HepG2 (cell line): ENCODE results near the gene CCDC170. TPM values are rescaled to one million over a fixed set of nuclear protein-coding genes. Genes with fewer than 3 reads are reported as not detected.

Experiments used
- CHCHD3 ChIP-seq: sonication (generic); formaldehyde crosslinking; IDR thresholded peaks from 2 replicates; pipeline ENCODE4 v1.8.0; 2022; ENCODE audit warnings: mild to moderate bottlenecking, missing genetic modification reagents, moderate library complexity
- DZIP1 ChIP-seq: sonication (generic); formaldehyde crosslinking; IDR thresholded peaks from 2 replicates; pipeline ENCODE4 v1.5.0; 2020; ENCODE audit warnings: mild to moderate bottlenecking, missing genetic modification reagents
- EHMT2 ChIP-seq: fragments of 200-600 bp; sonication (generic); IDR thresholded peaks from 2 replicates; pipeline ENCODE4 v1.7.0; 2017; ENCODE audit warnings: antibody characterized with exemption, low read depth, low read length, borderline replicate concordance
- KLF15 ChIP-seq: sonication (generic); formaldehyde crosslinking; IDR thresholded peaks from 2 replicates; pipeline ENCODE4 v1.8.1; 2023; ENCODE audit warnings: borderline replicate concordance, mild to moderate bottlenecking, inconsistent platforms, missing genetic modification reagents, mixed read lengths
- KMT2A ChIP-seq: sonication (generic); formaldehyde crosslinking; IDR thresholded peaks from 2 replicates; pipeline ENCODE4 v1.4.0; 2020; ENCODE audit warnings: missing genetic modification reagents
- PATZ1 ChIP-seq: sonication (generic); formaldehyde crosslinking; IDR thresholded peaks from 2 replicates; pipeline ENCODE4 v1.4.0; 2020; ENCODE audit warnings: missing genetic modification reagents
- PLRG1 ChIP-seq: fragments of 450-650 bp; conservative IDR thresholded peaks from 2 replicates; pipeline ENCODE4 v1.6.1; 2016
- RBM39 ChIP-seq: fragments of 200-400 bp; formaldehyde crosslinking; IDR thresholded peaks from one replicate; pipeline ENCODE4 v1.6.1; 2018; ENCODE audit warnings: antibody characterized with exemption, mild to moderate bottlenecking, low read depth, low read length; ENCODE audit not compliant: poor library complexity, severe bottlenecking
- REXO4 ChIP-seq: sonication (generic); formaldehyde crosslinking; IDR thresholded peaks from 2 replicates; pipeline ENCODE4 v1.8.0; 2022; ENCODE audit warnings: missing genetic modification reagents, mild to moderate bottlenecking, borderline replicate concordance
- RFX3 ChIP-seq: IDR thresholded peaks from 2 replicates; pipeline ENCODE4 v1.6.1; 2016; ENCODE audit warnings: missing biosample characterization, missing genetic modification reagents
- RXRB ChIP-seq: IDR thresholded peaks from 2 replicates; pipeline ENCODE4 v1.6.1; 2016; ENCODE audit warnings: borderline replicate concordance, missing genetic modification reagents, missing compliant biosample characterization
- STAT5B ChIP-seq: sonication (generic); formaldehyde crosslinking; IDR thresholded peaks from 2 replicates; pipeline ENCODE4 v1.4.0; 2020; ENCODE audit warnings: missing genetic modification reagents
- WIZ ChIP-seq: sonication (generic); formaldehyde crosslinking; IDR thresholded peaks from 2 replicates; pipeline ENCODE4 v1.5.1; 2020; ENCODE audit warnings: mild to moderate bottlenecking, missing genetic modification reagents
- ZFP62 ChIP-seq: sonication (generic); formaldehyde crosslinking; IDR thresholded peaks from 2 replicates; pipeline ENCODE4 v1.4.0; 2020; ENCODE audit warnings: missing genetic modification reagents
- ZFP90 ChIP-seq: sonication (generic); formaldehyde crosslinking; IDR thresholded peaks from 2 replicates; pipeline ENCODE4 v1.8.0; 2022; ENCODE audit warnings: missing genetic modification reagents, mild to moderate bottlenecking, inconsistent platforms, borderline replicate concordance
- ZNF224 ChIP-seq: sonication (generic); formaldehyde crosslinking; IDR thresholded peaks from 2 replicates; pipeline ENCODE4 v1.5.0; 2020; ENCODE audit warnings: mild to moderate bottlenecking, missing genetic modification reagents
- ZNF253 ChIP-seq: sonication (generic); formaldehyde crosslinking; IDR thresholded peaks from 2 replicates; pipeline ENCODE4 v1.8.0; 2022; ENCODE audit warnings: mild to moderate bottlenecking, missing genetic modification reagents, borderline replicate concordance
- ZNF276 ChIP-seq: sonication (generic); formaldehyde crosslinking; IDR thresholded peaks from 2 replicates; pipeline ENCODE4 v1.4.0; 2020; ENCODE audit warnings: mild to moderate bottlenecking, low read depth, missing genetic modification reagents
- ZNF326 ChIP-seq: sonication (generic); formaldehyde crosslinking; IDR thresholded peaks from 2 replicates; pipeline ENCODE4 v1.4.0; 2020; ENCODE audit warnings: missing genetic modification reagents, borderline replicate concordance
- ZNF350 ChIP-seq: sonication (generic); formaldehyde crosslinking; IDR thresholded peaks from 2 replicates; pipeline ENCODE4 v1.4.0; 2020; ENCODE audit warnings: mild to moderate bottlenecking, low read depth, missing genetic modification reagents, borderline replicate concordance
- ZNF512 ChIP-seq: sonication (generic); formaldehyde crosslinking; IDR thresholded peaks from 2 replicates; pipeline ENCODE4 v1.4.0; 2020; ENCODE audit warnings: mild to moderate bottlenecking, missing genetic modification reagents
- ZNF644 ChIP-seq: IDR thresholded peaks from 2 replicates; pipeline ENCODE4 v1.6.1; 2016; ENCODE audit warnings: low read depth
- ZNF652 ChIP-seq: IDR thresholded peaks from 2 replicates; pipeline ENCODE4 v1.6.1; 2016; ENCODE audit warnings: low read depth, borderline replicate concordance
- ZNF83 ChIP-seq: sonication (generic); formaldehyde crosslinking; IDR thresholded peaks from 2 replicates; pipeline ENCODE4 v1.4.0; 2020; ENCODE audit warnings: missing genetic modification reagents, mild to moderate bottlenecking, borderline replicate concordance
- polyA plus RNA-seq, 8 experiments: library from polyadenylated mRNA; depleted of rRNA in 3 of 8; stranded (reverse) in 7 of 8; unstranded in 1 of 8; fragments of >200 nt; fragmentation: Illumina TruSeq in 4 of 8; extraction: Trizol in 4 of 8; gene quantifications; 2 replicates each; pipeline versions ENCODE4 v1.2.1 to v1.2.3, GENCODE V29; 2011 to 2016; ENCODE audit warnings: low read depth in 4 of 8, missing spikeins in 1 of 8, mixed read lengths in 1 of 8; ENCODE audit not compliant: insufficient read depth in 1 of 8
- total RNA-seq, 5 experiments: library from RNA; depleted of rRNA; stranded (reverse); fragments of >200 nt; fragmentation: Illumina TruSeq; extraction: Trizol; gene quantifications; 2 replicates each; pipeline ENCODE4 v1.2.3, GENCODE V29; 2016; ENCODE audit warnings: low read depth in 1 of 5

The CCDC170 gene
- total and polyA plus RNA-seq, 2 of the 13 experiments (the other 11 are each of a cell fraction or from before 2014, with no cell fraction given) = 0.90 to 5.1 TPM

GRCh38 chr6:151669208-151669560 lies 175.4 kb downstream of the CCDC170 start (continued):
- TF ChIP-seq RFX3 (no peak), ZNF224 (CRISPR knock-in tag) (0 out of 2 replicates have a peak, but pooled peaks have one; percentile 30), ZNF276 (CRISPR knock-in tag) (no peak), ZFP62 (no peak), RBM39 (no peak), ZFP90 (CRISPR knock-in tag) (no peak), PLRG1 (no peak), RXRB (no peak), REXO4 (CRISPR knock-in tag) (no peak), ZNF644 (no peak), CHCHD3 (CRISPR knock-in tag) (no peak), ZNF350 (no peak; the same call in 1 of the 2 replicates), ZNF326 (CRISPR knock-in tag) (no peak), ZNF512 (peak; percentile 19; the same call in 1 of the 2 replicates), WIZ (CRISPR knock-in tag) (no peak), KMT2A (CRISPR knock-in tag) (no peak), ZNF83 (CRISPR knock-in tag) (no peak), EHMT2 (no peak), ZNF253 (CRISPR knock-in tag) (no peak), STAT5B (CRISPR knock-in tag) (no peak), KLF15 (CRISPR knock-in tag) (no peak), DZIP1 (no peak), PATZ1 (CRISPR knock-in tag) (no peak), ZNF652 (CRISPR knock-in tag) (no peak)
